Stimulated activated CD8-positive, alpha-beta memory T cell treated with anti-CD3 and anti-CD28 coated beads, Interleukin-12 subunit alpha, Interleukin-12 subunit beta, amount 100 ng/mL, for 4 hours (primary cell): ENCODE measurements around the gene TRAF3IP3.

ENCODE experiments used
- DNase-seq: peaks from one replicate; pipeline ENCODE4 v3.0.0-alpha.2; 2020; ENCODE audit warnings: low read depth

TRAF3IP3 gene

GRCh38 chr1:209800984-209801834 lies 45.4 kb downstream of the TRAF3IP3 start:
- DNase-seq: no peak

GRCh38 chr1:209802117-209802779 lies 46.4 kb downstream of the TRAF3IP3 start:
- no peak for DNase-seq

- DNase-seq: no peak
These were observed 46.9 kb downstream of the TRAF3IP3 start for GRCh38 chr1:209802780-209803152.

GRCh38 chr1:209803568-209803967 lies 47.7 kb downstream of the TRAF3IP3 start:
- DNase-seq: no peak

- no peak for DNase-seq
These were observed 49.5 kb downstream of the TRAF3IP3 start for GRCh38 chr1:209805341-209805781.

GRCh38 chr1:209805875-209806760 lies 50.3 kb downstream of the TRAF3IP3 start, which contains the start of gene IRF6:
Gene IRF6, minus strand, starts transcription at chr1:209806142. Its CDS starts 4,729 bp downstream, at chr1:209801413.
- peak; percentile 60 for DNase-seq

GRCh38 chr1:209807509-209807908 lies 51.7 kb downstream of the TRAF3IP3 start:
- DNase-seq: no peak

GRCh38 chr1:209808059-209808581 lies 52.3 kb downstream of the TRAF3IP3 start:
- no peak for DNase-seq

- DNase-seq: no peak
These were observed 53.8 kb downstream of the TRAF3IP3 start for GRCh38 chr1:209809611-209810010.

- DNase-seq: no peak
These were observed 54.9 kb downstream of the TRAF3IP3 start for GRCh38 chr1:209810783-209811182.

GRCh38 chr1:209813902-209814301 lies 58.0 kb downstream of the TRAF3IP3 start:
- DNase-seq: no peak

GRCh38 chr1:209815490-209815889 lies 59.6 kb downstream of the TRAF3IP3 start:
- DNase-seq: no peak

GRCh38 chr1:209815931-209816341 lies 60.1 kb downstream of the TRAF3IP3 start:
- DNase-seq: no peak

GRCh38 chr1:209816923-209817322 lies 61.1 kb downstream of the TRAF3IP3 start:
- no peak for DNase-seq

GRCh38 chr1:209817691-209818090 lies 61.8 kb downstream of the TRAF3IP3 start:
- no peak for DNase-seq

GRCh38 chr1:209819058-209819457 lies 63.2 kb downstream of the TRAF3IP3 start:
- DNase-seq: no peak

- DNase-seq: no peak
These were observed 65.1 kb downstream of the TRAF3IP3 start for GRCh38 chr1:209820986-209821385.

GRCh38 chr1:209822706-209823105 lies 66.9 kb downstream of the TRAF3IP3 start:
- no peak for DNase-seq

- DNase-seq: no peak
These were observed 67.5 kb downstream of the TRAF3IP3 start for GRCh38 chr1:209823143-209824041.

GRCh38 chr1:209825591-209826434 lies 70.0 kb downstream of the TRAF3IP3 start:
- no peak for DNase-seq
